HepG2 (cell line): ENCODE results near the gene KCTD5. TPM values are rescaled to one million over a fixed set of nuclear protein-coding genes. Genes with fewer than 3 reads are reported as not detected.
A peak's percentile ranks its signal among the peaks of the same experiment; 100 is the strongest.

ENCODE experiments used
- HOXA9 ChIP-seq: sonication (generic); formaldehyde crosslinking; IDR thresholded peaks from 2 replicates; pipeline ENCODE4 v1.8.1; 2022; ENCODE audit warnings: missing genetic modification reagents, mild to moderate bottlenecking, moderate library complexity, borderline replicate concordance
- ISL2 ChIP-seq: sonication (generic); formaldehyde crosslinking; IDR thresholded peaks from 2 replicates; pipeline ENCODE4 v1.5.0; 2020; ENCODE audit warnings: missing genetic modification reagents
- MYC ChIP-seq: sonication (generic); formaldehyde crosslinking; IDR thresholded peaks from 2 replicates; pipeline ENCODE4 v1.9.0; 2021; ENCODE audit warnings: missing genetic modification reagents, borderline replicate concordance
- NFATC3 ChIP-seq: sonication (generic); formaldehyde crosslinking; IDR thresholded peaks from 2 replicates; pipeline ENCODE4 v1.5.1; 2020; ENCODE audit warnings: mild to moderate bottlenecking, missing genetic modification reagents
- RAD51 ChIP-seq: fragments of 450-650 bp; IDR thresholded peaks from 2 replicates; pipeline ENCODE4 v1.6.1; 2016; ENCODE audit warnings: borderline replicate concordance
- RFXANK ChIP-seq: IDR thresholded peaks from 2 replicates; pipeline ENCODE4 v1.6.1; 2016
- SIX4 ChIP-seq: sonication (generic); formaldehyde crosslinking; IDR thresholded peaks from 2 replicates; pipeline ENCODE4 v1.4.0; 2020; ENCODE audit warnings: missing genetic modification reagents
- ZBTB38 ChIP-seq: sonication (generic); formaldehyde crosslinking; IDR thresholded peaks from 2 replicates; pipeline ENCODE4 v1.5.1; 2020; ENCODE audit warnings: mild to moderate bottlenecking, missing genetic modification reagents
- ZNF34 ChIP-seq: sonication (generic); formaldehyde crosslinking; IDR thresholded peaks from 2 replicates; pipeline ENCODE4 v1.4.0; 2020; ENCODE audit warnings: mild to moderate bottlenecking, missing genetic modification reagents, borderline replicate concordance
- ZNF501 ChIP-seq: sonication (generic); formaldehyde crosslinking; IDR thresholded peaks from 2 replicates; pipeline ENCODE4 v1.5.1; 2020; ENCODE audit warnings: mild to moderate bottlenecking, moderate library complexity, missing genetic modification reagents
- ZNF556 ChIP-seq: sonication (generic); formaldehyde crosslinking; IDR thresholded peaks from 2 replicates; pipeline ENCODE4 v1.4.0; 2020; ENCODE audit warnings: mild to moderate bottlenecking, missing genetic modification reagents, borderline replicate concordance
- ZNF790 ChIP-seq: sonication (generic); formaldehyde crosslinking; IDR thresholded peaks from 2 replicates; pipeline ENCODE4 v1.8.0; 2022; ENCODE audit warnings: missing genetic modification reagents, mild to moderate bottlenecking, borderline replicate concordance
- polyA plus RNA-seq, 8 experiments: library from polyadenylated mRNA; depleted of rRNA in 3 of 8; stranded (reverse) in 7 of 8; unstranded in 1 of 8; fragments of >200 nt; fragmentation: Illumina TruSeq in 4 of 8; extraction: Trizol in 4 of 8; gene quantifications; 2 replicates each; pipeline versions ENCODE4 v1.2.1 to v1.2.3, GENCODE V29; 2011 to 2016; ENCODE audit warnings: low read depth in 4 of 8, missing spikeins in 1 of 8, mixed read lengths in 1 of 8; ENCODE audit not compliant: insufficient read depth in 1 of 8
- total RNA-seq, 5 experiments: library from RNA; depleted of rRNA; stranded (reverse); fragments of >200 nt; fragmentation: Illumina TruSeq; extraction: Trizol; gene quantifications; 2 replicates each; pipeline ENCODE4 v1.2.3, GENCODE V29; 2016; ENCODE audit warnings: low read depth in 1 of 5
- TF ChIP-seq, protein P1 (sequence below): sonication (generic); formaldehyde crosslinking; IDR thresholded peaks from 2 replicates; pipeline ENCODE4 v1.4.0; 2020; ENCODE audit warnings: mild to moderate bottlenecking, missing genetic modification reagents, borderline replicate concordance
- TF ChIP-seq, protein P2 (sequence below): sonication (generic); formaldehyde crosslinking; IDR thresholded peaks from 2 replicates; pipeline ENCODE4 v1.4.0; 2020; ENCODE audit warnings: mild to moderate bottlenecking, missing genetic modification reagents
- TF ChIP-seq, protein P3 (sequence below): sonication (generic); formaldehyde crosslinking; IDR thresholded peaks from 2 replicates; pipeline ENCODE4 v1.4.0; 2020; ENCODE audit warnings: missing genetic modification reagents
- TF ChIP-seq, protein P4 (sequence below): sonication (generic); formaldehyde crosslinking; conservative IDR thresholded peaks from 2 replicates; pipeline ENCODE4 v1.4.0; 2020; ENCODE audit warnings: mild to moderate bottlenecking, missing genetic modification reagents, moderate library complexity

KCTD5 gene
- total and polyA plus RNA-seq, 2 of the 13 experiments (the other 11 are each of a cell fraction or from before 2014, with no cell fraction given) = 25.4 to 29.8 TPM

DNA sequence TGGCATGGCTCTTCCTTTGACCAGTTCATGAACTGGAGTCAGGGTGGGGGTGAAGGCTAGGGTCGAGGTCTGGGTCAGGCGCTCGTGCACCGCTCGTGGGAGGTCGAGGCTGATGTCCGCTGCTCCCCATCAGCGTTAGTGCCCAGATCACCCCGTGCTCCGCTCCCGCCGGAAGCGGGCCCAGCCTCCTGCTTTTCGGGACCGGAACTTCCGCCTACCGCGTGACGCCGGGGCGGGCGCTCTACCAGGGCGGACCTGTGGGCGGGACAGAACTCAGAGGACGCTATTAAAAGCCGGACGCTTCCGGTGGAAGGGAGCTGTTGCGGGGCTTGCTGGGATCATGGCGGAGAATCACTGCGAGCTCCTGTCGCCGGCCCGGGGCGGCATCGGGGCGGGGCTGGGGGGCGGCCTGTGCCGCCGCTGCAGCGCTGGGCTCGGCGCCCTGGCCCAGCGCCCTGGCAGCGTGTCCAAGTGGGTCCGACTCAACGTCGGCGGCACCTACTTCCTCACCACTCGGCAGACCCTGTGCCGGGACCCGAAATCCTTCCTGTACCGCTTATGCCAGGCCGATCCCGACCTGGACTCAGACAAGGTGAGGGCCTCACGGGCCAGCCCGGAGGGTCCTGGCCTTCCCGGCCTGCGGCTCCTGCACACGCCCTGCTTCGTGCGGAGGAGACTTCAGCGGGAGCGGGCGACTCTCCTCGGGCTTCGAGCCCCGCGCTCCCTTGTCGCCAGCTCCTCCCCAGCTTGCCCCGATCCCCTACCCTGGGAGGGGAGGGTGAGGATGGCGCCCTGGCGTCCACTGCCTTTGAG lies at the start of gene KCTD5 (continued):
- TF ChIP-seq ZNF790 (CRISPR knock-in tag) (peak; percentile 95; the same call in 1 of the 2 replicates), ISL2 (CRISPR knock-in tag) (no peak; the same call in 1 of the 2 replicates), ZNF501 (CRISPR knock-in tag) (peak; percentile 92), SIX4 (CRISPR knock-in tag) (peak; percentile 78), HOXA9 (no peak), NFATC3 (CRISPR knock-in tag) (peak; percentile 88), ZNF34 (peak; percentile 41; the same call in 1 of the 2 replicates), RAD51 (no peak), MYC (peak; percentile 98), RFXANK (CRISPR knock-in tag) (0 out of 2 replicates have a peak, but pooled peaks have one; percentile 74), ZNF556 (CRISPR knock-in tag) (peak; percentile 98), ZBTB38 (CRISPR knock-in tag) (peak; percentile 83)
- TF ChIP-seq, protein P1, sequence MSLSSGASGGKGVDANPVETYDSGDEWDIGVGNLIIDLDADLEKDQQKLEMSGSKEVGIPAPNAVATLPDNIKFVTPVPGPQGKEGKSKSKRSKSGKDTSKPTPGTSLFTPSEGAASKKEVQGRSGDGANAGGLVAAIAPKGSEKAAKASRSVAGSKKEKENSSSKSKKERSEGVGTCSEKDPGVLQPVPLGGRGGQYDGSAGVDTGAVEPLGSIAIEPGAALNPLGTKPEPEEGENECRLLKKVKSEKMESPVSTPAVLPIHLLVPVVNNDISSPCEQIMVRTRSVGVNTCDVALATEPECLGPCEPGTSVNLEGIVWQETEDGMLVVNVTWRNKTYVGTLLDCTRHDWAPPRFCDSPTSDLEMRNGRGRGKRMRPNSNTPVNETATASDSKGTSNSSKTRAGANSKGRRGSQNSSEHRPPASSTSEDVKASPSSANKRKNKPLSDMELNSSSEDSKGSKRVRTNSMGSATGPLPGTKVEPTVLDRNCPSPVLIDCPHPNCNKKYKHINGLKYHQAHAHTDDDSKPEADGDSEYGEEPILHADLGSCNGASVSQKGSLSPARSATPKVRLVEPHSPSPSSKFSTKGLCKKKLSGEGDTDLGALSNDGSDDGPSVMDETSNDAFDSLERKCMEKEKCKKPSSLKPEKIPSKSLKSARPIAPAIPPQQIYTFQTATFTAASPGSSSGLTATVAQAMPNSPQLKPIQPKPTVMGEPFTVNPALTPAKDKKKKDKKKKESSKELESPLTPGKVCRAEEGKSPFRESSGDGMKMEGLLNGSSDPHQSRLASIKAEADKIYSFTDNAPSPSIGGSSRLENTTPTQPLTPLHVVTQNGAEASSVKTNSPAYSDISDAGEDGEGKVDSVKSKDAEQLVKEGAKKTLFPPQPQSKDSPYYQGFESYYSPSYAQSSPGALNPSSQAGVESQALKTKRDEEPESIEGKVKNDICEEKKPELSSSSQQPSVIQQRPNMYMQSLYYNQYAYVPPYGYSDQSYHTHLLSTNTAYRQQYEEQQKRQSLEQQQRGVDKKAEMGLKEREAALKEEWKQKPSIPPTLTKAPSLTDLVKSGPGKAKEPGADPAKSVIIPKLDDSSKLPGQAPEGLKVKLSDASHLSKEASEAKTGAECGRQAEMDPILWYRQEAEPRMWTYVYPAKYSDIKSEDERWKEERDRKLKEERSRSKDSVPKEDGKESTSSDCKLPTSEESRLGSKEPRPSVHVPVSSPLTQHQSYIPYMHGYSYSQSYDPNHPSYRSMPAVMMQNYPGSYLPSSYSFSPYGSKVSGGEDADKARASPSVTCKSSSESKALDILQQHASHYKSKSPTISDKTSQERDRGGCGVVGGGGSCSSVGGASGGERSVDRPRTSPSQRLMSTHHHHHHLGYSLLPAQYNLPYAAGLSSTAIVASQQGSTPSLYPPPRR (CRISPR knock-in tag) = peak; percentile 75
- TF ChIP-seq, protein P2, sequence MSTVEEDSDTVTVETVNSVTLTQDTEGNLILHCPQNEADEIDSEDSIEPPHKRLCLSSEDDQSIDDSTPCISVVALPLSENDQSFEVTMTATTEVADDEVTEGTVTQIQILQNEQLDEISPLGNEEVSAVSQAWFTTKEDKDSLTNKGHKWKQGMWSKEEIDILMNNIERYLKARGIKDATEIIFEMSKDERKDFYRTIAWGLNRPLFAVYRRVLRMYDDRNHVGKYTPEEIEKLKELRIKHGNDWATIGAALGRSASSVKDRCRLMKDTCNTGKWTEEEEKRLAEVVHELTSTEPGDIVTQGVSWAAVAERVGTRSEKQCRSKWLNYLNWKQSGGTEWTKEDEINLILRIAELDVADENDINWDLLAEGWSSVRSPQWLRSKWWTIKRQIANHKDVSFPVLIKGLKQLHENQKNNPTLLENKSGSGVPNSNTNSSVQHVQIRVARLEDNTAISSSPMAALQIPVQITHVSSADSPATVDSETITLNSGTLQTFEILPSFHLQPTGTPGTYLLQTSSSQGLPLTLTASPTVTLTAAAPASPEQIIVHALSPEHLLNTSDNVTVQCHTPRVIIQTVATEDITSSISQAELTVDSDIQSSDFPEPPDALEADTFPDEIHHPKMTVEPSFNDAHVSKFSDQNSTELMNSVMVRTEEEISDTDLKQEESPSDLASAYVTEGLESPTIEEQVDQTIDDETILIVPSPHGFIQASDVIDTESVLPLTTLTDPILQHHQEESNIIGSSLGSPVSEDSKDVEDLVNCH = no peak
- TF ChIP-seq, protein P3, sequence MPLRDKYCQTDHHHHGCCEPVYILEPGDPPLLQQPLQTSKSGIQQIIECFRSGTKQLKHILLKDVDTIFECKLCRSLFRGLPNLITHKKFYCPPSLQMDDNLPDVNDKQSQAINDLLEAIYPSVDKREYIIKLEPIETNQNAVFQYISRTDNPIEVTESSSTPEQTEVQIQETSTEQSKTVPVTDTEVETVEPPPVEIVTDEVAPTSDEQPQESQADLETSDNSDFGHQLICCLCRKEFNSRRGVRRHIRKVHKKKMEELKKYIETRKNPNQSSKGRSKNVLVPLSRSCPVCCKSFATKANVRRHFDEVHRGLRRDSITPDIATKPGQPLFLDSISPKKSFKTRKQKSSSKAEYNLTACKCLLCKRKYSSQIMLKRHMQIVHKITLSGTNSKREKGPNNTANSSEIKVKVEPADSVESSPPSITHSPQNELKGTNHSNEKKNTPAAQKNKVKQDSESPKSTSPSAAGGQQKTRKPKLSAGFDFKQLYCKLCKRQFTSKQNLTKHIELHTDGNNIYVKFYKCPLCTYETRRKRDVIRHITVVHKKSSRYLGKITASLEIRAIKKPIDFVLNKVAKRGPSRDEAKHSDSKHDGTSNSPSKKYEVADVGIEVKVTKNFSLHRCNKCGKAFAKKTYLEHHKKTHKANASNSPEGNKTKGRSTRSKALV (CRISPR knock-in tag) = peak; percentile 11; the same call in 1 of the 2 replicates
- TF ChIP-seq, protein P4, sequence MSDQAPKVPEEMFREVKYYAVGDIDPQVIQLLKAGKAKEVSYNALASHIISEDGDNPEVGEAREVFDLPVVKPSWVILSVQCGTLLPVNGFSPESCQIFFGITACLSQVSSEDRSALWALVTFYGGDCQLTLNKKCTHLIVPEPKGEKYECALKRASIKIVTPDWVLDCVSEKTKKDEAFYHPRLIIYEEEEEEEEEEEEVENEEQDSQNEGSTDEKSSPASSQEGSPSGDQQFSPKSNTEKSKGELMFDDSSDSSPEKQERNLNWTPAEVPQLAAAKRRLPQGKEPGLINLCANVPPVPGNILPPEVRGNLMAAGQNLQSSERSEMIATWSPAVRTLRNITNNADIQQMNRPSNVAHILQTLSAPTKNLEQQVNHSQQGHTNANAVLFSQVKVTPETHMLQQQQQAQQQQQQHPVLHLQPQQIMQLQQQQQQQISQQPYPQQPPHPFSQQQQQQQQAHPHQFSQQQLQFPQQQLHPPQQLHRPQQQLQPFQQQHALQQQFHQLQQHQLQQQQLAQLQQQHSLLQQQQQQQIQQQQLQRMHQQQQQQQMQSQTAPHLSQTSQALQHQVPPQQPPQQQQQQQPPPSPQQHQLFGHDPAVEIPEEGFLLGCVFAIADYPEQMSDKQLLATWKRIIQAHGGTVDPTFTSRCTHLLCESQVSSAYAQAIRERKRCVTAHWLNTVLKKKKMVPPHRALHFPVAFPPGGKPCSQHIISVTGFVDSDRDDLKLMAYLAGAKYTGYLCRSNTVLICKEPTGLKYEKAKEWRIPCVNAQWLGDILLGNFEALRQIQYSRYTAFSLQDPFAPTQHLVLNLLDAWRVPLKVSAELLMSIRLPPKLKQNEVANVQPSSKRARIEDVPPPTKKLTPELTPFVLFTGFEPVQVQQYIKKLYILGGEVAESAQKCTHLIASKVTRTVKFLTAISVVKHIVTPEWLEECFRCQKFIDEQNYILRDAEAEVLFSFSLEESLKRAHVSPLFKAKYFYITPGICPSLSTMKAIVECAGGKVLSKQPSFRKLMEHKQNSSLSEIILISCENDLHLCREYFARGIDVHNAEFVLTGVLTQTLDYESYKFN (CRISPR knock-in tag) = peak; percentile 53; the same call in 1 of the 2 replicates
